ENCODE data around the gene EHF. TPM values are rescaled to one million over a fixed set of nuclear protein-coding genes. Genes with fewer than 3 reads are reported as not detected.

EHF gene
- total and polyA plus RNA-seq, 9 donors = 0.07 to 2.2 (median 0.12) TPM; not detected in 4

DNA sequence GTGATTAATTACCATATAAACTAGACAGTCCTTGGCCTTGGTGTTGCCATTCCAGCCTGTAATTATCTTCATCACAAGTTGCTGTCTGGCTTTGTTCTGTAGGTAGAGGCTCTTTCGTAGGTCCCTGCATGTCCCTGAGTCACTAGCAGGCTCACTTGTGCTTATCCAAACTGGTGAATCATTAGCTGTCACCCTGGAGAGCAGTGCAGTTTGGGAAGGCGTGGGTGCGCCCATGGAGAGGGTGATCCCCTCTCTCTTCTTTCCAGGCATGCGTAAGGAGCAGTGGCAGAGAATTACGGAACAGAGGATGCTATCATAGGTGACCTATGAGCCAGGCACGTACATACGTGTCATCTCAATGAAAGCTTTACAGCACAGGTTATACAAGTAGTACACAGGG is 11.0 kb upstream of the EHF start:
- DNase-seq = no peak
- WGBS (ENCODE audit: insufficient coverage) = 100% methylated on average over 3 of the region's 7 CpGs

GRCh38 chr11:34610324-34611041 is 10.4 kb upstream of the EHF start:
- H3K9me3 ChIP-seq (replicated peaks; ENCODE audit: control insufficient read depth, low read depth, low read length) = no peaks in the 10 kb centered on the region
- H3K4me1 ChIP-seq (ENCODE audit: control insufficient read depth, insufficient read depth, low read length) = no peaks in the 10 kb centered on the region
- no peak overlapping the region for H3K4me3 ChIP-seq (ENCODE audit: low read length)
- DNase-seq = no peak
- WGBS (ENCODE audit: insufficient coverage) = no CpG with 5 or more reads among the region's 5 CpGs
- no peaks in the 10 kb centered on the region for H3K36me3 ChIP-seq (ENCODE audit: control insufficient read depth, insufficient read depth, low read length)
- no peaks in the 10 kb centered on the region for H3K27me3 ChIP-seq (ENCODE audit: control insufficient read depth, insufficient read depth, low read length)
- H3K27ac ChIP-seq (ENCODE audit: low read length) = no peak overlapping the region

More for the DNA sequence above, 11.0 kb upstream of the EHF start:
- no peaks in the 10 kb centered on the region for H3K9me3 ChIP-seq (replicated peaks; ENCODE audit: control insufficient read depth, low read depth, low read length)
- no peak overlapping the region for H3K27ac ChIP-seq (ENCODE audit: low read length)
- H3K27me3 ChIP-seq (ENCODE audit: control insufficient read depth, insufficient read depth, low read length) = no peaks in the 10 kb centered on the region
- no peak overlapping the region for H3K4me3 ChIP-seq (ENCODE audit: low read length)
- H3K36me3 ChIP-seq (ENCODE audit: control insufficient read depth, insufficient read depth, low read length) = no peaks in the 10 kb centered on the region
- no peaks in the 10 kb centered on the region for H3K4me1 ChIP-seq (ENCODE audit: control insufficient read depth, insufficient read depth, low read length)

DNA sequence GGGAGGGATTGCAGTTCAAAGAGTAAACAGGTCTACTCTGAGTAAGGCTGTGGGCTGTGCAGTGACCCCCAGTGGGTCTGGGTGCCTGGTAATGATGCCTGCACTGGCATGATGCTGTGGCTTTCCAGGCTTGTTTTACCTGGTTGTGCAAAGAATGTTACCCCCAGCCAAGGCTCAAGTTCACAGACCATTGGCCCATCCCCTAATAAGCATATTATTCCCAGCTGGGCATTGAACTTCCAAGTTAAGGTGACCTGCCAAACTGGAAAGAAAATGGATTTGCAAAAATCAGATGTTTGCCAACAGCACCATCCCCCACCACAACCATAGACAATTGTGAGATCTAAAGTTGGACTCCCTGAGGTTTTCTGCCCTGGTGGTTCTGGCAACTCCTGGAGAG is 7.9 kb upstream of the EHF start:
- no peak overlapping the region for H3K4me3 ChIP-seq (ENCODE audit: low read length)
- H3K4me1 ChIP-seq (ENCODE audit: control insufficient read depth, insufficient read depth, low read length) = no peaks in the 10 kb centered on the region
- H3K9me3 ChIP-seq (replicated peaks; ENCODE audit: control insufficient read depth, low read depth, low read length) = no peaks in the 10 kb centered on the region
- no peak overlapping the region for H3K27ac ChIP-seq (ENCODE audit: low read length)
- H3K27me3 ChIP-seq (ENCODE audit: control insufficient read depth, insufficient read depth, low read length) = no peaks in the 10 kb centered on the region
- no peak for DNase-seq
- no peaks in the 10 kb centered on the region for H3K36me3 ChIP-seq (ENCODE audit: control insufficient read depth, insufficient read depth, low read length)

- Histone ChIP-seq H3K27me3 (ENCODE audit: control insufficient read depth, insufficient read depth, low read length) (no peaks in the 10 kb centered on the region), H3K9me3 (replicated peaks; ENCODE audit: control insufficient read depth, low read depth, low read length) (no peaks in the 10 kb centered on the region), H3K36me3 (ENCODE audit: control insufficient read depth, insufficient read depth, low read length) (no peaks in the 10 kb centered on the region), H3K4me3 (ENCODE audit: low read length) (no peak overlapping the region), H3K27ac (ENCODE audit: low read length) (no peak overlapping the region), H3K4me1 (ENCODE audit: control insufficient read depth, insufficient read depth, low read length) (no peaks in the 10 kb centered on the region)
- peak; percentile 52 for DNase-seq
- 38% methylated on average over 1 of the region's 2 CpGs for WGBS (ENCODE audit: insufficient coverage)
Observed at GRCh38 chr11:34613552-34614056, 7.3 kb upstream of the EHF start.

DNA sequence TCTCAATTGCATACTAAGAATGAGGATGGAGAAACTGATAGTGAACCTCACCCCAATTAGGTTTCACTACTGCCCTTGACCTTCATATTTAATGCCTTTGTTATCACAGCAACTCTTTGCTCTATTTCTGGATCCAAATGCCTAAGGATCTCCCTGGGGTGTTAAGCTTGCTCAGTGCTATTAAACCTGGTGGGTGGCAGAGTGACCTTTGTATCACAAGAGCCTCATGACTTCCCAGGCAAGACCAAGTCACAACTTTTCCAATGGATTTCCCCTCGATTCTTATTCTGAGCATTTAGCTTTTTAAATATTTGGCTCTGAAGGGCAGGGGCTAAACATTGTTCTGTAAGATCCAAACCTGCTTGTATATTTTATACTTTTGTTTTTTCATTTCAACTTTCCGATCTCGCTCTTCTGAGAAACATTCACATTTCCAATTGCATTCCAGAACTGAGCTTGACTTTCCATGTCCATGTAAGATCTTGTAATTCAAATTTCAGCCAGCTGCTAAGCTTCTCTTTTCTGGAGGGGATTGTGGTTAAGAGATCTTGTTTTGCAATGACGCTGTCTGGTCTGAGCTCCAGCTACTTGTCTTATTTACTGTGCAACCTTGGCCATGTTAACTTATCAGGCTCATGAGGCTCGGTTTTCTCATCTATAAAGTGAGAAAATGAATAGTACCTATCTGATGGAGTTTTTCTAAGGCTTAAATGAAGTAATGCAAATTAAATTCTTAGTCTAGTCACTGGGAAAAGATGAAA is 6.4 kb upstream of the EHF start:
- no peaks in the 10 kb centered on the region for H3K9me3 ChIP-seq (replicated peaks; ENCODE audit: control insufficient read depth, low read depth, low read length)
- H3K4me1 ChIP-seq (ENCODE audit: control insufficient read depth, insufficient read depth, low read length) = no peaks in the 10 kb centered on the region
- no peak overlapping the region for H3K27ac ChIP-seq (ENCODE audit: low read length)
- no CpG with 5 or more reads among the region's 5 CpGs for WGBS (ENCODE audit: insufficient coverage)
- H3K36me3 ChIP-seq (ENCODE audit: control insufficient read depth, insufficient read depth, low read length) = no peaks in the 10 kb centered on the region
- DNase-seq = peak; percentile 72
- no peak overlapping the region for H3K4me3 ChIP-seq (ENCODE audit: low read length)
- H3K27me3 ChIP-seq (ENCODE audit: control insufficient read depth, insufficient read depth, low read length) = no peaks in the 10 kb centered on the region

DNA sequence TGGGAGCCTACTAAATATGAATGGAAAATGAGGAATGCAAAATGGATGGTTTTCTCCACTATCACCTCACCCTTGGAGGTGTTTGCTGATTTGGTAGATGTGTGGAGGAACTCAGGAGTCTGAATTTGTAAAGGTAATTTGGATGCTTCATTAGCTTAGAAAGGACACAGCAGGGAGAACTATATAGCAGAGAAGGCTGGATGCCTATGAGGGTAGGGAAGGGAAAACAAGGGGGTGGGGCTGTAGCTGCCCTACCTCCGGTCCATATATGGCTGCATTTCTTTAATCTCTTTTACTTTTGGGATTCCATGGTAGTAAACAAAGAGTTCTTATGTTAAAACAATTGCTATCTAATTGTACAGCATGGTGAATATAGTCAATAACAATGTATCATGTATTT is 4.8 kb upstream of the EHF start:
- Histone ChIP-seq H3K36me3 (ENCODE audit: control insufficient read depth, insufficient read depth, low read length) (no peaks in the 10 kb centered on the region), H3K4me3 (ENCODE audit: low read length) (no peak overlapping the region), H3K4me1 (ENCODE audit: control insufficient read depth, insufficient read depth, low read length) (no peaks in the 10 kb centered on the region), H3K9me3 (replicated peaks; ENCODE audit: control insufficient read depth, low read depth, low read length) (no peaks in the 10 kb centered on the region), H3K27ac (ENCODE audit: low read length) (no peak overlapping the region), H3K27me3 (ENCODE audit: control insufficient read depth, insufficient read depth, low read length) (no peaks in the 10 kb centered on the region)
- DNase-seq = no peak
- WGBS (ENCODE audit: insufficient coverage) = no CpG with 5 or more reads among the region's 1 CpG

GRCh38 chr11:34616830-34617504 is 3.9 kb upstream of the EHF start:
- WGBS (ENCODE audit: insufficient coverage) = 79% methylated on average over 2 of the region's 7 CpGs
- no peaks in the 10 kb centered on the region for H3K9me3 ChIP-seq (replicated peaks; ENCODE audit: control insufficient read depth, low read depth, low read length)
- H3K27me3 ChIP-seq (ENCODE audit: control insufficient read depth, insufficient read depth, low read length) = no peaks in the 10 kb centered on the region
- no peaks in the 10 kb centered on the region for H3K4me1 ChIP-seq (ENCODE audit: control insufficient read depth, insufficient read depth, low read length)
- H3K4me3 ChIP-seq (ENCODE audit: low read length) = no peak overlapping the region
- no peaks in the 10 kb centered on the region for H3K36me3 ChIP-seq (ENCODE audit: control insufficient read depth, insufficient read depth, low read length)
- H3K27ac ChIP-seq (ENCODE audit: low read length) = no peak overlapping the region
- DNase-seq = no peak

DNA sequence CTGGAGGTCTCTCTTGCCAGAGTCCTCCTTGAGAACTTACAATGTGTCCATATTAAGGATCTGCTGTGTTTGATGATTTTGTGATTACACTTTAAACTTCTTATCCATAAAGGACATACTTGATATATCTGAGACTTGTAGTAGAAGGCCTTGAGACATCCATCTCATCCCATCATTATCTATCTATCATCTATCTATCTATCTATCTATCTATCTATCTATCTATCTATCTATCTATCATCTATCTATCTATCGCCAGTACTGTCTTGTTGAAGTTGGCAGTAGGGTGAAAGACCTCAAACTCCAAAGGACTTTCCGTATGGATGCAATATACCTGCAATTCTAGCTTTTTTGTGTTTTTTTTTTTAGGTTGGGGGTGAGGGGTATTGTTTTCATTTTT is 2.5 kb upstream of the EHF start:
- DNase-seq = no peak
- Histone ChIP-seq H3K27me3 (ENCODE audit: control insufficient read depth, insufficient read depth, low read length) (no peaks in the 10 kb centered on the region), H3K4me3 (ENCODE audit: low read length) (no peak overlapping the region), H3K9me3 (replicated peaks; ENCODE audit: control insufficient read depth, low read depth, low read length) (no peaks in the 10 kb centered on the region), H3K27ac (ENCODE audit: low read length) (no peak overlapping the region), H3K4me1 (ENCODE audit: control insufficient read depth, insufficient read depth, low read length) (no peaks in the 10 kb centered on the region), H3K36me3 (ENCODE audit: control insufficient read depth, insufficient read depth, low read length) (no peaks in the 10 kb centered on the region)
- no CpG with 5 or more reads among the region's 2 CpGs for WGBS (ENCODE audit: insufficient coverage)

GRCh38 chr11:34619062-34619516 is 1.8 kb upstream of the EHF start:
- H3K27me3 ChIP-seq (ENCODE audit: control insufficient read depth, insufficient read depth, low read length) = no peaks in the 10 kb centered on the region
- H3K4me1 ChIP-seq (ENCODE audit: control insufficient read depth, insufficient read depth, low read length) = no peaks in the 10 kb centered on the region
- H3K36me3 ChIP-seq (ENCODE audit: control insufficient read depth, insufficient read depth, low read length) = no peaks in the 10 kb centered on the region
- H3K4me3 ChIP-seq (ENCODE audit: low read length) = no peak overlapping the region
- DNase-seq = no peak
- WGBS (ENCODE audit: insufficient coverage) = no CpG with 5 or more reads among the region's 2 CpGs
- no peaks in the 10 kb centered on the region for H3K9me3 ChIP-seq (replicated peaks; ENCODE audit: control insufficient read depth, low read depth, low read length)
- H3K27ac ChIP-seq (ENCODE audit: low read length) = no peak overlapping the region

DNA sequence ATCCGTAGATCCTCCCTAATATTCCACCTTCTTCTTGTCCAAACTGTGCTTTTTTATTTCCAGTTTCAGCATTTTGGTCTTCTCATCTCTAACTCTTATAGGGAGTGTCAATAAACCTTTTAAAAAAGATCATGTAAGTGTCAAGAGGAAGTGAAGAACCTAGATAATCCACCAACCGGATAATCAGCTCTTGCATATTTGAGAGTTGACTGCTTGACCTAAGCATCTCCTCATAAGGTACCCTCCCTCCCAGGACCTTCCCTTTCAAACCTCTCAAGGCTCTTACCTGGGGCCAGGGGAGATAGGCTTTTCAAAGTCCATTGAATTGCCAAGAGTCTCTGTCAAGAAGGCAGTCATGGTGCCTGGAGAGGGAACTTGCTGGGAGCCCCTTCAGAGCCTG is 691 bp upstream of the EHF start:
- Histone ChIP-seq H3K4me1 (ENCODE audit: control insufficient read depth, insufficient read depth, low read length) (no peaks in the 10 kb centered on the region), H3K27ac (ENCODE audit: low read length) (no peak overlapping the region), H3K27me3 (ENCODE audit: control insufficient read depth, insufficient read depth, low read length) (no peaks in the 10 kb centered on the region), H3K9me3 (replicated peaks; ENCODE audit: control insufficient read depth, low read depth, low read length) (no peaks in the 10 kb centered on the region), H3K4me3 (ENCODE audit: low read length) (no peak overlapping the region), H3K36me3 (ENCODE audit: control insufficient read depth, insufficient read depth, low read length) (no peaks in the 10 kb centered on the region)
- DNase-seq = no peak
- no CpG with 5 or more reads among the region's 2 CpGs for WGBS (ENCODE audit: insufficient coverage)
